MCF 10A (cell line): ENCODE measurements around the gene POU2AF2. TPM values are rescaled to one million over a fixed set of nuclear protein-coding genes. Genes with fewer than 3 reads are reported as not detected.
"Not testable (repeated sequence)": the region's sequence is repeated elsewhere in the genome, so short reads cannot be mapped to it uniquely, and the experiment has no call there.

Source experiments
- BruUV-seq: library from RNA; stranded (reverse); fragments of 400-500 nt; replicated peaks from 2 replicates; lab custom pipeline; 2021; lab: Mats Ljungman, UMichigan
- CTCF ChIA-PET: fragments of 300-600 bp; sonication (Branson Sonifier 250); formaldehyde crosslinking; extraction: SDS; loops from one replicate; lab custom pipeline; 2021; ENCODE audit warnings: antibody characterized with exemption, inconsistent platforms; lab: Yijun Ruan, JAX
- POLR2A ChIA-PET: fragments of 300-600, 350-650 bp; sonication (Branson Sonifier 250); formaldehyde crosslinking; extraction: SDS; loops from one replicate; lab custom pipeline; 2020; ENCODE audit warnings: antibody characterized with exemption, inconsistent platforms; lab: Yijun Ruan, JAX
- DNase-seq: peaks from one replicate; pipeline ENCODE4 v3.0.0-alpha.2; 2018; ENCODE audit not compliant: unreplicated experiment
- H3K27ac Mint-ChIP-seq: one replicate; pipeline ENCODE4 v1.8.0; 2022; ENCODE audit warnings: mild to moderate bottlenecking, low read depth, mixed read lengths; ENCODE audit not compliant: unreplicated experiment
- H3K27me3 Mint-ChIP-seq: one replicate; pipeline ENCODE4 v1.8.0; 2022; ENCODE audit warnings: mixed read lengths; ENCODE audit not compliant: insufficient read depth, unreplicated experiment
- H3K36me3 Mint-ChIP-seq: one replicate; pipeline ENCODE4 v1.8.0; 2022; ENCODE audit warnings: mild to moderate bottlenecking, moderate library complexity, mixed read lengths; ENCODE audit not compliant: insufficient read depth, unreplicated experiment
- H3K4me1 Mint-ChIP-seq: one replicate; pipeline ENCODE4 v1.8.0; 2022; ENCODE audit warnings: mixed read lengths; ENCODE audit not compliant: insufficient read depth, unreplicated experiment
- H3K4me3 Mint-ChIP-seq: one replicate; pipeline ENCODE4 v1.8.0; 2022; ENCODE audit warnings: mild to moderate bottlenecking, moderate library complexity, mixed read lengths; ENCODE audit not compliant: unreplicated experiment
- H3K9me3 Mint-ChIP-seq: one replicate; pipeline ENCODE4 v1.8.0; 2022; ENCODE audit warnings: mixed read lengths; ENCODE audit not compliant: unreplicated experiment
- CTCF ChIP-seq: fragments of 200-600 bp; IDR thresholded peaks from one replicate; pipeline ENCODE4 v1.8.0; 2022; ENCODE audit warnings: antibody characterized with exemption, mild to moderate bottlenecking; ENCODE audit not compliant: unreplicated experiment
- intact Hi-C: fragments of 100-400 bp; cut with micrococcal nuclease; formaldehyde crosslinking; loops from 2 replicates; pipeline ENCODE4 v1.14.1; 2022
- total RNA-seq: library from RNA; stranded (reverse); gene quantifications from 2 replicates; pipeline ENCODE4 v1.2.3, GENCODE V29; 2022

POU2AF2 gene
- total RNA-seq, 1 experiment from 2014 or later, result not detected

GRCh38 chr11:111285189-111286091 lies 39.9 kb downstream of the POU2AF2 start:
- Mint-ChIP-seq H3K27me3 (peaks cover 13% of the 10 kb centered on the region), H3K36me3 (no peaks in the 10 kb centered on the region), H3K4me3 (no peak overlapping the region), H3K4me1 (no peaks in the 10 kb centered on the region), H3K27ac (no peak overlapping the region), H3K9me3 (no peaks in the 10 kb centered on the region)
- no peak for DNase-seq
- CTCF ChIA-PET, result interaction anchor here (1.1 to 9.6 kb wide), 5 partner anchors 139 to 838 kb away, joined by 5 to 233 read pairs (median 42); no protein-coding TSS in a partner anchor
- POLR2A ChIA-PET, result no interaction called here
- intact Hi-C loops, result loop anchor here (10.0 kb wide), 1 partner anchor 279 kb away; no protein-coding TSS in a partner anchor
- no peak for TF ChIP-seq CTCF
- no TSS peak for BruUV-seq

- Mint-ChIP-seq H3K27ac (no peak overlapping the region), H3K4me3 (no peak overlapping the region), H3K36me3 (no peaks in the 10 kb centered on the region), H3K27me3 (no peaks in the 10 kb centered on the region), H3K4me1 (no peaks in the 10 kb centered on the region), H3K9me3 (no peaks in the 10 kb centered on the region)
- BruUV-seq, result no TSS peak
- no peak for DNase-seq
- ChIA-PET CTCF (interaction anchor here (1.2 to 1.5 kb wide), 3 partner anchors 137 to 242 kb away, joined by 3 to 12 read pairs (median 3); no protein-coding TSS in a partner anchor), POLR2A (interaction anchor here (1.1 kb wide), 1 partner anchor 11 kb away, joined by 3 read pairs; no protein-coding TSS in a partner anchor)
- intact Hi-C loops, result no loop called here
- TF ChIP-seq CTCF, result no peak
Measured at GRCh38 chr11:111291764-111292163, 46.2 kb downstream of the POU2AF2 start.

GRCh38 chr11:111292408-111292807 lies 46.9 kb downstream of the POU2AF2 start:
- POLR2A ChIA-PET, result interaction anchor here (1.1 kb wide), 1 partner anchor 10 kb away, joined by 3 read pairs; no protein-coding TSS in a partner anchor
- BruUV-seq, DNase-seq, H3K4me3 Mint-ChIP-seq, intact Hi-C loops, H3K27ac Mint-ChIP-seq, H3K36me3 Mint-ChIP-seq, H3K4me1 Mint-ChIP-seq, H3K27me3 Mint-ChIP-seq, CTCF ChIA-PET, H3K9me3 Mint-ChIP-seq: not testable (repeated sequence)

GRCh38 chr11:111296196-111296595 lies 50.7 kb downstream of the POU2AF2 start:
- POLR2A ChIA-PET, result no interaction called here
- DNase-seq, result no peak
- BruUV-seq, result no TSS peak
- CTCF ChIA-PET, result interaction anchor here (0.6 kb wide), 1 partner anchor 377 kb away, joined by 3 read pairs; no protein-coding TSS in a partner anchor
- intact Hi-C loops, result no loop called here
- no peak for TF ChIP-seq CTCF
- Mint-ChIP-seq H3K36me3 (no peaks in the 10 kb centered on the region), H3K27me3 (peaks cover 12% of the 10 kb centered on the region), H3K4me3 (no peak overlapping the region), H3K27ac (no peak overlapping the region), H3K4me1 (no peaks in the 10 kb centered on the region), H3K9me3 (no peaks in the 10 kb centered on the region)
